H7 (cell line): ENCODE data around the gene GALNT1. TPM values are rescaled to one million over a fixed set of nuclear protein-coding genes. Genes with fewer than 3 reads are reported as not detected.

Experiments used
- DNase-seq: peaks from one replicate; pipeline ENCODE4 v3.0.0; 2012
- H3K27me3 ChIP-seq: 2 replicates; pipeline ENCODE4 v1.6.0; 2011; ENCODE audit warnings: mild to moderate bottlenecking, low read length; ENCODE audit not compliant: control insufficient read depth, insufficient read depth
- H3K36me3 ChIP-seq: replicated peaks from 2 replicates; pipeline ENCODE4 v1.5.1; 2011; ENCODE audit warnings: low read length; ENCODE audit not compliant: control insufficient read depth, insufficient read depth
- H3K4me3 ChIP-seq: 2 replicates; pipeline ENCODE4 v1.5.1; 2011; ENCODE audit warnings: low read depth, mild to moderate bottlenecking, control low read depth, low read length, moderate library complexity; ENCODE audit not compliant: insufficient read depth
- total RNA-seq: library from RNA; depleted of rRNA; stranded (reverse); fragments of >200 nt; shearing (Covaris generic); gene quantifications from 2 replicates; pipeline ENCODE4 v1.2.3, GENCODE V29; 2014

GALNT1 gene
- total RNA-seq, 1 experiment from 2014 or later = 83.3 TPM

- H3K4me3 ChIP-seq = no peak overlapping the region
- H3K36me3 ChIP-seq = no peaks in the 10 kb centered on the region
- no peak for DNase-seq
- no peaks in the 10 kb centered on the region for H3K27me3 ChIP-seq
Observed at GRCh38 chr18:35716169-35716831, 134.8 kb downstream of the GALNT1 start.

- H3K36me3 ChIP-seq = no peaks in the 10 kb centered on the region
- H3K4me3 ChIP-seq = no peak overlapping the region
- no peak for DNase-seq
- no peaks in the 10 kb centered on the region for H3K27me3 ChIP-seq
Observed at GRCh38 chr18:35717182-35717581, 135.6 kb downstream of the GALNT1 start.

GRCh38 chr18:35721431-35722081 is 140.0 kb downstream of the GALNT1 start:
- H3K27me3 ChIP-seq = no peaks in the 10 kb centered on the region
- no peak for DNase-seq
- H3K36me3 ChIP-seq = no peaks in the 10 kb centered on the region
- H3K4me3 ChIP-seq = no peak overlapping the region

- Histone ChIP-seq H3K27me3 (no peaks in the 10 kb centered on the region), H3K36me3 (no peaks in the 10 kb centered on the region), H3K4me3 (no peak overlapping the region)
- no peak for DNase-seq
Observed at GRCh38 chr18:35728676-35729075, 147.1 kb downstream of the GALNT1 start.

GRCh38 chr18:35729991-35730668 is 148.6 kb downstream of the GALNT1 start:
- H3K27me3 ChIP-seq = no peaks in the 10 kb centered on the region
- H3K4me3 ChIP-seq = no peak overlapping the region
- DNase-seq = no peak
- H3K36me3 ChIP-seq = no peaks in the 10 kb centered on the region

GRCh38 chr18:35730691-35731370 is 149.3 kb downstream of the GALNT1 start:
- Histone ChIP-seq H3K4me3 (no peak overlapping the region), H3K36me3 (no peaks in the 10 kb centered on the region), H3K27me3 (no peaks in the 10 kb centered on the region)
- DNase-seq = no peak

GRCh38 chr18:35731701-35732100 is 150.2 kb downstream of the GALNT1 start:
- no peaks in the 10 kb centered on the region for H3K36me3 ChIP-seq

GRCh38 chr18:35732162-35732561 is 150.6 kb downstream of the GALNT1 start:
- H3K36me3 ChIP-seq = no peaks in the 10 kb centered on the region
- no peak overlapping the region for H3K4me3 ChIP-seq
- no peak for DNase-seq
- H3K27me3 ChIP-seq = no peaks in the 10 kb centered on the region

More at GRCh38 chr18:35731701-35732100, 150.2 kb downstream of the GALNT1 start:
- Histone ChIP-seq H3K27me3 (no peaks in the 10 kb centered on the region), H3K4me3 (no peak overlapping the region)
- no peak for DNase-seq

GRCh38 chr18:35732636-35733035 is 151.1 kb downstream of the GALNT1 start:
- H3K4me3 ChIP-seq = no peak overlapping the region
- H3K27me3 ChIP-seq = no peaks in the 10 kb centered on the region
- no peaks in the 10 kb centered on the region for H3K36me3 ChIP-seq
- DNase-seq = no peak

GRCh38 chr18:35733408-35733807 is 151.9 kb downstream of the GALNT1 start:
- Histone ChIP-seq H3K4me3 (no peak overlapping the region), H3K27me3 (no peaks in the 10 kb centered on the region), H3K36me3 (no peaks in the 10 kb centered on the region)
- DNase-seq = no peak

- no peak overlapping the region for H3K4me3 ChIP-seq
Observed at GRCh38 chr18:35736696-35737095, 155.2 kb downstream of the GALNT1 start.

GRCh38 chr18:35739778-35740177 is 158.2 kb downstream of the GALNT1 start:
- no peak for DNase-seq
- no peaks in the 10 kb centered on the region for H3K27me3 ChIP-seq
- H3K36me3 ChIP-seq = no peaks in the 10 kb centered on the region
- H3K4me3 ChIP-seq = no peak overlapping the region

More at GRCh38 chr18:35736696-35737095, 155.2 kb downstream of the GALNT1 start:
- DNase-seq = no peak
- H3K36me3 ChIP-seq = no peaks in the 10 kb centered on the region
- no peaks in the 10 kb centered on the region for H3K27me3 ChIP-seq

GRCh38 chr18:35740656-35741055 is 159.1 kb downstream of the GALNT1 start:
- no peak for DNase-seq
- Histone ChIP-seq H3K27me3 (no peaks in the 10 kb centered on the region), H3K36me3 (no peaks in the 10 kb centered on the region), H3K4me3 (no peak overlapping the region)

- H3K27me3 ChIP-seq = no peaks in the 10 kb centered on the region
- no peak overlapping the region for H3K4me3 ChIP-seq
- H3K36me3 ChIP-seq = no peaks in the 10 kb centered on the region
- no peak for DNase-seq
Observed at GRCh38 chr18:35743916-35744315, 162.4 kb downstream of the GALNT1 start.
